HG03442 (cell line): ENCODE results near the gene ABCA7.

Source experiments
- ATAC-seq: cut with Tn5 transposase; IDR thresholded peaks from one replicate; pipeline ENCODE4 v1.9.1; 2021; ENCODE audit warnings: mild to moderate bottlenecking, moderate library complexity; ENCODE audit not compliant: unreplicated experiment

ABCA7 gene

GRCh38 chr19:1055886-1056620 is 16.1 kb downstream of the ABCA7 start:
- no peak for ATAC-seq

- no peak for ATAC-seq
Observed at GRCh38 chr19:1057176-1057855, 17.4 kb downstream of the ABCA7 start.

- ATAC-seq: no peak
Observed at GRCh38 chr19:1058112-1058511, 18.2 kb downstream of the ABCA7 start.

- ATAC-seq: no peak
Observed at GRCh38 chr19:1060689-1061088, 20.8 kb downstream of the ABCA7 start.

GRCh38 chr19:1061987-1062386 is 22.1 kb downstream of the ABCA7 start:
- no peak for ATAC-seq

GRCh38 chr19:1062387-1063029 is 22.6 kb downstream of the ABCA7 start:
- no peak for ATAC-seq

- no peak for ATAC-seq
Observed at GRCh38 chr19:1063030-1063908, 23.4 kb downstream of the ABCA7 start.

- ATAC-seq: no peak
Observed at GRCh38 chr19:1063909-1064660, 24.2 kb downstream of the ABCA7 start.

GRCh38 chr19:1064661-1065605 is 25.0 kb downstream of the ABCA7 start:
- no peak for ATAC-seq

GRCh38 chr19:1065606-1066109 is 25.8 kb downstream of the ABCA7 start:
- no peak for ATAC-seq

- ATAC-seq: no peak
Observed at GRCh38 chr19:1066251-1066747, 26.4 kb downstream of the ABCA7 start.

GRCh38 chr19:1066748-1067340 is 26.9 kb downstream of the ABCA7 start, which contains the start of gene ARHGAP45:
ARHGAP45 (plus strand) TSS chr19:1067167; CDS start chr19:1067406, 239 bp downstream.
- peak; percentile 27 for ATAC-seq

- ATAC-seq: peak; percentile 14
Observed at GRCh38 chr19:1067341-1067957, 27.5 kb downstream of the ABCA7 start.

GRCh38 chr19:1068009-1069001 is 28.4 kb downstream of the ABCA7 start:
- no peak for ATAC-seq

GRCh38 chr19:1069009-1069779 is 29.3 kb downstream of the ABCA7 start:
- ATAC-seq: no peak

GRCh38 chr19:1070576-1070930 is 30.6 kb downstream of the ABCA7 start:
- no peak for ATAC-seq
